NCI-H345 (cell line): ENCODE data around the gene SPAG16.

ENCODE experiments used
- DNase-seq: peaks from one replicate; lab custom pipeline; 2025; lab: John Stamatoyannopoulos, UW

Gene SPAG16

DNA sequence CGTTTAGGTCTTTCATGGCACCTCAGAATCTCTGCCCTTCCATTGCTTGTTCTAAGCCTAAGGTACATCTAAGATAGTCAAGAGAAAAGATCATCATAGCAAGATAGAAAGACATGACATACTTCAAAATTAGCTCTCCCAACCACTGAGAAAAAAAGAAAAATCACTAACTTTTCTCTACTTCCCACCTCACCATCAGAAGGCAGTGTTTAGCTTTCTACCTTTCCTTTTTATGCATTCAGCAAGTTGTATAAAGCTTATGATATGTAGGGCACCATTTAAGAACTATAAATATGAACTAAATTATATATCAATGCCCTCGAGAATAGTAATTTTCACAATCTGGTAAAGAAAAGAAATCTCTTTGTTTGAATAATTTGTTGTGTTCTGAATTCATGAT, 794.8 kb downstream of the SPAG16 start:
- DNase-seq, result no peak

DNA sequence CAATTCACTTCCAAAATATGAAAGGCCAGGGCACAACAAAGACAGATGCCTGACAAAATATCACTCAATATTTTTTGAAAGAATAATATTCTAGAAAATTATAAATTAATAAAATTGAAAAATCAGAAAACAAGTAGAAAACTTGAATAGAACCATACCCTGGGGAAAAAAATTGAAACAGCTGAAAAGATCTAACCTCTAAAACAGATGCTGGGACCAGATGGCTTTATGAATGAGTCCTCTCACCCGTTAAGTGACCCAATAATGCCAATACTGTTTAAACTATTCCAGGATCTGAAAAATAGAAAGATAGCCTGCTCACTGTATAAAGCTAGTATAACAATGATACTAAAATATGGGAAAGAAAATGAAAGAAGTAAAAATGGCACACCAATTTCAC, 804.3 kb downstream of the SPAG16 start:
- no peak for DNase-seq

DNA sequence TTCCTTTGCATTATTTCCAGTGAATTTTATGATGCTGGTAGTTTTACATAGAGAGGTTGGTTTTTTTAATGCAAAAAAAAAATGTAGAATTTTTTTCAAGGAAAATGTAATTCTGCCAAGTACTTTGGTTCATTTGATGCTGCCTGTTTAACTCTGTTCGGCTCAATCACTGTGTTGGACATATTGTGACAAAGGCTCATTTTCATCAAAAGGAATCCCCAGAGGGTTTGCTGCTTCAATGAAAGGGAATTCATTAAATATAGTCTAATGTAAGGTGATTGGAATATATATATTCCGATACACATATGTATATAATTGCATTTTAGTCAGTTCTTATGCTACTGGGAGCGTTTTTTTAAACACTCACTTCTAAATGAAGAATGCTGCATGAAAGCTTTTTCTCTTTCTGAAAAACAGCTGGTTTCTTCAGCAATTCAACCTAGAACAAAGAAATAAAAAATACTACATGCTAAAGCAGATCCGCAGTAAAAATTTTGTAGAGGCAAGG, 812.0 kb downstream of the SPAG16 start:
- no peak for DNase-seq

GRCh38 chr2:214098811-214099210, 814.5 kb downstream of the SPAG16 start:
- DNase-seq, result no peak

GRCh38 chr2:214100488-214100887, 816.2 kb downstream of the SPAG16 start:
- no peak for DNase-seq

DNA sequence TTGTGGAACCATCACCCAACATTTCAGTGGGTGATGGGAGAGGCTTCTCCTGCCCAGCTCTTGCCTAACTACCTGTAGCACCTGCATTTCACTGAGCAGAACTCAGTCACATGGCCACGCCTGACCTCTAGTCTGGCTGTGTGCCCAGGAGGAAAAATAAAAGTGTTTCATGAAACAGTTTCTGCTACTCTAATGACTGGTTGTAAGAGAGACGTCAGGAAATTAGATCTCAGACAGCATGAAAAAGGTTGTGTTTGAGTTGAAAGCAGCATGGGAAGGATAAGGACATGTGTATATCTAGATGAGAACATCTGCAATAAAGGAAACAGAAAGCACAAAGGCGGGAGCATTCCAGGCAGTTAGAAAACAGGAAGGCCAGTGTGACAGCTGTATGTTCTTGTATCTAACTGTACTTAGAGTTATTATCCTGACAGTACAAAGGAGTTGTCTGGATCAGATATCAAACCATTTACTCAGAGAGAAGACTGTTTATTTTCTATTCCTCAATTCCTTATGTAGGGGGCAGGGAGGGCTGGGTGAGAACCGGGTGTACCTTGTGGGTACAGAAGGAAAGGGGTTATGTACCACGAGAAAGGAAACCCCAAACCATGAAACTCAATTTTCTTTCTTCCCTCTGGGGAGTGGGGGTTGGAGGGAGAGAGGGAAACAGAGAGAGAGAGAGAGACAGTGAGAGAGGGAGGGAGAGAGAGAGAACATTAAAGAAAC, 819.2 kb downstream of the SPAG16 start:
- DNase-seq, result peak; percentile 93

DNA sequence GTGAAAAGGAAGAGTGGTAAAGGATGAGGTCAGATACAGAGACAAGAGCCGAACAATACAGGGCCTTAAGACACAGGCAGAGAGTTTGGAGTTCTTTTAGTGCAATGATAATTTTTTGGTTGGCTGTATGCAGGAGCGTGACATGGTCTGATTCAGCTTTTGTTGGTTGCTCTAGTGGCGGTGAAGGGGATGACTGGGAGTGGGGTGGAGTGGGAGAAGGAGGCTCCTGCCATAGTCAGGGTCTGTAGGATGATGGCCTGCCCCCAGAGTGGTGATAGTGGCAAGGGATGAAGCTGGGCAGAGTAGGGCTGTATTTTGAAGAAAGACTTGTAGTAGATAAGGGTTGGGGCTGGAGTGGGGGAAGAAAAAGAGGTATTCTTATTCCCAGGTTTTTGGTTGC, 820.0 kb downstream of the SPAG16 start:
- peak; percentile 39 for DNase-seq

DNA sequence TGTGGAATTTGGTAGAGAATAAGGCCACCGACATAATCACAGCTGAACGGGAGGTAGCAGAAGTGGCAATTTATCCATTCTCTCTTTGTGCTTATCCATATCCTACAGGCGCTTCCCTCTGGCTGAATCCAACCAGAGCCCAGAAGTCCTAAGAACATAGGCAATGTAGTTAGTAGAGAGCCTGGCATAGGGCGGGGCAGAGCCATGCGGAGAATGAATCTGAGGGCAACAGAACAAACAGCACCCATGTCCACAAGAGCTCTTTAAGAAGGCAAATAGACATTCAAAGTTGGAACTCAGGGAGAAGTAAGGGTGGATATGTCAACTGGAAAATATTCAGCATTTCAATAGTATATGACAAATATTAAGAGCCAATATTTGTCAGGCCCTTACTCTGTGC, 820.7 kb downstream of the SPAG16 start:
- peak; percentile 19 for DNase-seq

DNA sequence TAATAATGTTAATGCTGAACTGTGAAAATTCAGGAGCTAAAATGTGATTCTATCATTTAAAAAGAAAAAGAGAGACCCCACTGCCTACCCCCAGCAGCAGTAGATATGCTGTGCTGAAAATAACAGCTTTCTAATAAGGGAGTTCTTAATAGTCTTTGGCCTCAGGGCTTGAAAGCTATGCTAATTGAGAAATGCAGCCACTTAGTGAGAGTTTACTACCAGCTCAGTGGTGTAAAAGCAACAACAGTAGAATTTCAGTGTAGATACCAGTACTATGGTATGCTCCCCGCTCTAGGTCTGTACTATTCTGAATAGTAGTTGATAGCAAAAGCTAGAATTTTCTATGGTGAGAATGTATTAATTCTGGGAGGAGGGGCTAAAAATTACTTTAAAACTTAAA, 823.5 kb downstream of the SPAG16 start:
- DNase-seq, result no peak

- DNase-seq, result no peak
Measured at GRCh38 chr2:214108598-214108997, 824.3 kb downstream of the SPAG16 start.

- DNase-seq, result no peak
Measured at GRCh38 chr2:214117054-214117453, 832.8 kb downstream of the SPAG16 start.

GRCh38 chr2:214126135-214126534, 841.9 kb downstream of the SPAG16 start:
- no peak for DNase-seq

DNA sequence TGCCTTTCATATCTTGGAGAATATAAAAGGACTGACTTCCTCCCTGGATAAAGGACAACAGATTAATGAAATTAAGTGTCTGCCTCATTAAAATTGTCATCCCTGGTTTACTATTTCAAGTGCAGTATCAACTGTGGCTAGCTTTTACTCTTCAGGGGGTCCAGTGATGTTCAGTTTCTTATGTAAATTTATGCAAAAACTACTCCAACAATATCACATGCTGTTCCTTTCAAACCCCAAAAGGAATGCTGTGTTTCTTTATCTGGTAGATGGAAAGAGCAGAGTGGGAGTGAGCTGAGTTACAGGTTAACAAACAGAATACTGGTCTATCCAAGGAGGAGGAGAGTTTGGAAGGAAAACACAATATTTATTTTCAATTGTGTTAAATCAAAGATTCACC, 842.9 kb downstream of the SPAG16 start:
- DNase-seq, result no peak

GRCh38 chr2:214127571-214127970, 843.3 kb downstream of the SPAG16 start:
- DNase-seq, result no peak

- no peak for DNase-seq
Measured at GRCh38 chr2:214128040-214128439, 843.8 kb downstream of the SPAG16 start.

DNA sequence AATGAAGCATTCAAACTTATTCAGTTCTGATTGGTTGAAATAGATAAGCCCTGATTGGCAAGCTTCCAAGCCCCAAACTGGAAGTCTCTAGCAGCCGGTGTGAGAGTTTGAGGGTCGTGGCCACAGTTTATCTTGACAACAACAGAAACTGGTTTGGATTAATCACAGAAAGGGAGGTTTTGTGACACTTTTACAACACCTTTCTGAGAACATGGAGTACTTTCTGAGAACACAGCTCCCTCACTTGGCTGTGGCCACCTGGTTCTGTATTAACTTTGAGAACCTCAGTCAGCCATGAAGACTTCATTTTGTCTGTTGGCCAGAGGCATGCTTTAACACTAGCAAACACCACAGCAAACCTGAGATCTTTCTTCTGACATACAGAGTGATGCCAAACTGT, 845.9 kb downstream of the SPAG16 start:
- DNase-seq, result no peak

DNA sequence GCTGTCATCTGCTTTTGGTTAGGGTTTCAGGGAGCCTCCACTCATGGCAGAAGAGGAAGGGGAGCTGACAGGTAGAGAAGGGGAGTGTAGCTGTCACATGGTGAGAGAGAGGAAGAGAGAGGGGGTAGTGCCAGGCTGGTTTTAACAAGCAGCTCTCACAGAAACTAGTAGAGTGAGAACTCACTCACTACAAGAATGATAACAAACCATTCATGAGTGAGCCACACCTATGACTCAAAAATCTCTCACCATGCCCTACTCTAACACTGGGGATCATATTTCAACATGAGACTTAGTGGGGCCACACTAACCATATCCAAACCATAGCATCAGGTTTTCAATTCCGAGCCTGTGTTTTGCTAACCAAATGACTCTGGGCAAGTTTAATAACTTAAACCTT, 851.7 kb downstream of the SPAG16 start:
- no peak for DNase-seq

- DNase-seq, result no peak
Measured at GRCh38 chr2:214138779-214139178, 854.5 kb downstream of the SPAG16 start.

DNA sequence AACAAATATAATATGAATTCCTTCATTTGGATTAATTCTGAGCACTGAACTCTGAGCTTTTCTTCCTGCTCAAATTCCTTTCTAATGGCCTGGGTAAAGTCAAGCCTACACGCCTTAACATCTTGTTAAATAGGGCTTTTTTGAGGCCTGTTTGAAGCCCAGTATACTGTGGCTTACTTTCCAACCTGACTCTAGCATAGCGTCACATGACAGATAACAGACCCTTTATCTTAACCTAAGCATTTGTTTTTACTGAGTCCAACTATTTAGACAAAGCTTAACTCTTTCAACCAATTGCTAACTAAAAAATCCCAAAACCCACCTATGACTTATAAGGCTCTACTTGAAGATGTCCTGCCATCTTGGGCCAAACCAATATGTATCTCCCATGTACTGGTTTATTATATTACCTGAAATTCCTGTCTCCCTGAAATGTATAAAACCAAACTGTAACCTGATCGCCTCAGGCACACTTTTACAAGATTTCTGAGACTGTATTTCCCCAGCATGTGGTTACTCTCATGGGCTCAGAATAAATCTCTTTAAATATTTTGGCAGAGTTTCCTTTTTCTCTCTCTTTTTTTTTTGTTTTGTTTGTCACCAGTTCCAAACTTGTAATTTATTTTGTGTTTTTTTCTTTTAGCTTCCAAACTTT, 855.5 kb downstream of the SPAG16 start:
- DNase-seq, result no peak

GRCh38 chr2:214156971-214157370, 872.7 kb downstream of the SPAG16 start:
- no peak for DNase-seq

DNA sequence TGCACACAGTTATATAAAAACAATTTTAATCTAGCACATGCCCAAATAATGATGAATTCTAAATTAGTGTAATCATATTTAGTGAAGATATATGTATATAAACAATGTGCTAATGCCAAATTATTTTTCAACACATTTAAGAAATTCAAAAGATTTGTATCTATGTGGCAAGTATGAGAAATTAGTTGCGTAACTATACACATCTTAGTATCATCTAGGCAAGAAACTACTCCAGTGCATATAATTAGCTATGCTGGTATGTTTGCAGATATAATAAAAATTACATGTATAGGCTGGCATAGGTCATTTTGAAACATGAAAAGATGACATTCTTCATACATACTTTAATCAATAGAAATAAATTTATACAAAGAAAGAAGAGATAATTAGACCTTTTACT, 874.6 kb downstream of the SPAG16 start:
- DNase-seq, result no peak

- DNase-seq, result no peak
Measured at GRCh38 chr2:214169281-214169680, 885.0 kb downstream of the SPAG16 start.

DNA sequence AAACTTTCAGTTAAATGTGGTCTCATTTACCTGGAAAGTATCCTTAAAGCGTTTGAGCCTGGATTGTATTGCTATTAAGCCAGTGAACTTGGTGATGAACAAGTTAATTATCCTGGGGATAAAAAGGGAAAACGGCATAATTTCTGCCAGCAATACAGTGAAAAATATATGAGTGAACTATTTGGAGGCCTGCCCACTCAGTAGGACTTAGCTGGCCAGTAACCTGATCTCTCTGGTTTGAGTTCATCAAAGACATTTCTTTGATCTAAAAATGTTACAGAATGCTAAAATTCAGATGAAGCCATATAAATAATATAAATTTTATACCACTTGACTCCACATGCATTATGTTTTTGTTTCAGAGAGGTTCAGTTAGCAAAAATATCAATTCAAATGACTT, 885.5 kb downstream of the SPAG16 start:
- no peak for DNase-seq

GRCh38 chr2:214174563-214174962, 890.3 kb downstream of the SPAG16 start:
- DNase-seq, result no peak
